Inferior parietal cortex (tissue), 1 donor: Measurements from ENCODE around the gene UQCRH.
A peak's percentile ranks its signal among the peaks of the same experiment; 100 is the strongest.

Source experiments
- DNase-seq: peaks from one replicate; pipeline ENCODE4 v3.0.0-alpha.2; 2016; ENCODE audit errors: extremely low spot score

The UQCRH gene

GRCh38 chr1:46303038-46303871, at the start of gene UQCRH, which contains the start of gene LRRC41:
UQCRH (plus strand) TSS chr1:46303698; CDS start chr1:46303767, 69 bp downstream.
LRRC41 (minus strand) TSS chr1:46303616; CDS start chr1:46303322, 294 bp downstream.
- peak; percentile 98 for DNase-seq

- no peak for DNase-seq
These were observed 48.8 kb upstream of the UQCRH start for GRCh38 chr1:46254668-46255067.

- DNase-seq: no peak
These were observed 47.0 kb upstream of the UQCRH start for GRCh38 chr1:46256523-46256922.

DNA sequence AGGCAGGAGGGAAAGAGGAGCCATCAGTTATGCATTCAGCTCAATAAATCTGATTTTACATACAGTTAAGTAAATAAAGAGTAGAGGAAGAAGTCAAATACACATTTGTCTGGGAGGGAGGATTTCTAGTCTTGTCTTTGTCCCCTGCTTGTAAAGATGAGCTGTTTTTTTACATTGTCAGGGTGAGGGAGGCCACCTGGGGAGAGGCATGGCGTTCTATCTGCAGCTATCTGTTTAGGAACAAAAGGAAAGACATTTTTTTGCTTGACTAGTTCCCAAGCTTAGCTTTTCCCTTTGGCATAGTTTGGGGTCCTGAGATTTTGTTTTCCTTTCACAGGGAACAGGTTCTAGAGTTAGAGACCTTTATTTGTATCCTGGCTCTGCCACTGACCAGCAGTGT, 41.0 kb upstream of the UQCRH start:
- no peak for DNase-seq

DNA sequence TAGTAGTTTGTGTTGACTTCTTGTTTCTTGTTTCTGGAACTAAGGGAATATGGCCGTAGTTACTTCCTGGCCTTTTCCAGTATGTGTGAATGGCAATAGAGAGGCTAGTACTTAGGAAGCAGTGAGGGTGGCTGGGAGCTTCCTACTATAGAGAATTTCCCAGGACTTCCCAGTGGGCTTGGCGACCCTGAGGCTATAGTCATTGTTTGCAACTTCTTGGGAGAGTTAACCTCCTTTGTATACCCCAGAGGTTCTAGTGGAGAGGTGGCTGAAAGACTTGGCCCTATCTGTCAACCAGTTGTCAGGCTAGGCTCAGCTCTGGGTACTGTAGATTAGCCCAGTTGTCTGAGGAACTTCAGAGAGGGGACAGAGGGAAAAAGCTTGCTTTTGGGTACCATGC, 40.4 kb upstream of the UQCRH start:
- DNase-seq: no peak

GRCh38 chr1:46268578-46268977, 34.9 kb upstream of the UQCRH start:
- no peak for DNase-seq

DNA sequence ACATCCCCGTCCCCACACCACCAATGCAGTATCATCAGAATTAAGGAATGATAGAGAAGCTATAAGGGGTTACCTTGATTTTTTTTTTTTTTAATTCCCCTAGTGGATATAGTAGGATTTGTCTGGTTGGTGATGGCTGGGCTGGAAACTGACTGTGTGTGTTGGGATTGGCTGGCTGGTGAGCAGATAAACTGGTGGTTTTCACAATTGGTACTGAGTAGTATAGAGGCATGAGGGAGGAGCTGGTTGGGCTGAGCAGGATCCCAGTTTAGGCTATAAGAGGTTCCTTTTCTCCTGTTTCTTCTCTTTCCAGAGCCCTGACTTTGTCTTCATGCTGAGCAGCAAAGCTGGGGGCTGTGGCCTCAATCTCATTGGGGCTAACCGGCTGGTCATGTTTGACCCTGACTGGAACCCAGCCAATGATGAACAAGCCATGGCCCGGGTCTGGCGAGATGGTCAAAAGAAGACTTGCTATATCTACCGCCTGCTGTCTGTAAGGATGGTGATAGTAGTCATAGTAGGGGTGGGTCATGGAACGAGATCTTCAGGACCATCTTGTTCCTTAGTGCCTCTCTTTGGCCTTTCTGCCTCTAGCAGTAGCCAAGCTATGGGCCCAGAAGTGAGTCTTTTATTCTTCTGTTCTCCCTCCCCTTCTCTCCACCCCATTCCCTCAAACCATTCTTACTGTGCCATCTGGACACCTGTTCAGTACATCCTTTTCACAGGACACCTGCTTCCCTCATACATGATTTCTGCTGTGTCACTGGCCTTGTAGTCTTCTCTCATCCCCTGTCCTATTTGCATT, 29.1 kb upstream of the UQCRH start:
- DNase-seq: no peak

- no peak for DNase-seq
These were observed 28.5 kb upstream of the UQCRH start for GRCh38 chr1:46275030-46275337.

- no peak for DNase-seq
These were observed 25.7 kb upstream of the UQCRH start for GRCh38 chr1:46277658-46278373.

- DNase-seq: no peak
These were observed 24.7 kb upstream of the UQCRH start for GRCh38 chr1:46278807-46279206.

- no peak for DNase-seq
These were observed 23.4 kb upstream of the UQCRH start for GRCh38 chr1:46280092-46280491.

DNA sequence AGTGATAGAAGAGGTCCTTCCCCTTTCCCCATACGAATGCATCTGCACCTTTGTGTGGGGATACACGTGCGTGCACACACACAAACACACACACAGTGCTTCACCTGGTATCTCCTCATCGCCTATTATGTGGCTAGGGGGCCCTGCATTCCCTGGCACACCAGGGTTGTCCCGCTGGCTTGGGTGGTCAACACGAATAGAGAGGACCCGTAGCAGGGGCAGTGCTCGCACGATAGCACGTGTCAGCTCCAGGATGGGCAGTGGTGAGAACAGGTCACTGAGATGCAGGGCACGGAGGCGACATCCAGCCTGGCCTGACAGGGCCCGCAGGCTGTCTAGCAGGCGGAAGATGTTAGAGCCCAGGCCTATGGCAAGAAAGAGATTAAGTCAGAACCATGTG, 22.5 kb upstream of the UQCRH start:
- no peak for DNase-seq

GRCh38 chr1:46284058-46284457, 19.4 kb upstream of the UQCRH start:
- no peak for DNase-seq

DNA sequence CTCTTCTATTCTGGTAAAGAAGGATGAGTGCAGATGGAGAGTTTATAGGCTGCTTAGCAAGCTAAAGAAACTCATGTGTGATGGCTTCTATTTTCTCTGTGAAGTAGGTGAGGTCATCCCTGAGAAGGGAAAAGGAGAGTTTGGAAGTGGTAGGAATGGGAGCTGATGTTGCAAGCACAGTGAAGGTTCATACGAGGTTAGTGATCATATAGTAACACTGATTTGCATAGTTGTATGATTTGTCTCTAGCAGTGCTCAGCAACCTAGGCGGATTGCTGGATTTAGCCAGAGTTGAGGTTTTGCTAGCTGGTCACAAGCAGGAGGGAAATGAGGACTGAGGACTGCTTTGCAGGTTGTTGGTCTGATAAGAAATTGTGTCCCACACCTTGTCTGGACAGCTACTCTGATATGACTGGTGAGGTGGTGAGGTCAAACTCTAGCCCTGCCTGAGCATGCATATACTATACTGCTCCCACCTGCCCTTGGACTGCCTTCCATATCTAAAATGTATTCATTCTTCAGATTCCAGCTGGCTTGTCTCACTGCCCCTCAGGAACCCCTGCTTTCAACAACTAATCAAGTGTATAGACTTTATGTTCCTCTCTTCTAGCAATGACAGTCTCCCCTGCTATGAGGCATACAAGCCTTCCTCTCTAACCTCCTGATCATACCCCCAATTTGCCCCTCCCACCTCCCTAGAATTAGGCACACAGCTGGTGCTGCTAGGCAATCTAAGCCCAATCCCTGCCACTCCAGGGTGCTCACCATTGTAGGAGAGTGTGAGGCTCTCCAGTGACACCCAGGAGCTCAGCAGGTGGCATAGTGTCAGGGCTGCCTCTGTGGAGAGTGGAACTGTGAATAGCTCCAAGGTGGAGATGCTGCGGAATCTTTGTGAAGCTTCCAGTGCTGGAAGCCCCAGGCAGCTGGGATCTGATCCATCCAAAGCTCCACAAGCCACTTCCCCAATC, 18.6 kb upstream of the UQCRH start:
- no peak for DNase-seq

- no peak for DNase-seq
These were observed 17.6 kb upstream of the UQCRH start for GRCh38 chr1:46285730-46286477.

DNA sequence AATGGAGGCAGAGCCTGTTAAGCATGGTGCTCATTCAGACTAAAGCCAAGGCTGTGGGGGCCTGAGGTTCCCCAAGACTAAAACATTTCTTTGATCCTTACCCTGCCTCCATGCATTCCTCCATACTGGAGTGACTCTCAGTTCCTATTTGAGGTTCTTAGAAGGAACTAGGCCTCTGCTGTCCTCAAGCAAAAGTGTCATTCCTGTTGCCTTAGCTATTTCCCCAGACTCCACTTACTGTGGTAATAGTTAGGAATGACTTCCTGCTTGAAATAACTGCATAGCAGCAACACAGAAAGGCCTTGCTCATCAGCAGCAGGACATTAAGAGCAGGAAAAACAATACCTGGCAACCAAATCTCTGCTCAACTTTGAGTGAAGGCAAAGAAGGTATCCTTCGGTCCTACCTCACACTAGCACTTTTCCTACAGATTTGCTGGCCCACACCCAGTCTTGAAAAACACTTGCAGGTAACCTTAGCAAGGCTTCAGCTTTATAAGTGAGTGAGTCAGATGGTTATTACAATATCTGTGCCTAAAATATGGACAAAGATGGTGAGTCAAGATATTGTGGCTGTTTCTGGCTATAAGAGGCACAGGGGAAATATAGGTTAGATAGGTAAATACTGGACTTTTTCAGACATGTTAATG, 14.9 kb upstream of the UQCRH start:
- DNase-seq: no peak

GRCh38 chr1:46289134-46289494, 14.4 kb upstream of the UQCRH start:
- DNase-seq: no peak

GRCh38 chr1:46289976-46290375, 13.5 kb upstream of the UQCRH start:
- no peak for DNase-seq

DNA sequence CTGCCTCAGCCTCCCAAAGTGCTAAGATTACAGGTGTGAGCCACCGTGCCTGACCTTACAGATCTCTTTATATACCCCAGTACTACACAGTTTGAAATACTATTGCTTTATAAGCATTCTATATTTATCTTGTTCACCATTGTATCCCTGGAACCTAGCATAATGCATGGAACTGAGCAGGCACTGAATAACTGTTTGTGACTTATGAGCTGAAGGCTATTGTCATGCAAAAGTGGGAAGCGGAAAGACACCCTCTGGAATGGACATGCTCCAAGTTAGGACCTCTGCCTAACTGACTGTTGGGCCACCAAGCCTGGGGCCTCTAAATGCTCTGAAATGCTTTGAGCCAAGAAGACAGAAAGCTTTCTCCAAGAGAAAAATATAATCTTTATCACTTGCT, 8.2 kb upstream of the UQCRH start:
- no peak for DNase-seq

DNA sequence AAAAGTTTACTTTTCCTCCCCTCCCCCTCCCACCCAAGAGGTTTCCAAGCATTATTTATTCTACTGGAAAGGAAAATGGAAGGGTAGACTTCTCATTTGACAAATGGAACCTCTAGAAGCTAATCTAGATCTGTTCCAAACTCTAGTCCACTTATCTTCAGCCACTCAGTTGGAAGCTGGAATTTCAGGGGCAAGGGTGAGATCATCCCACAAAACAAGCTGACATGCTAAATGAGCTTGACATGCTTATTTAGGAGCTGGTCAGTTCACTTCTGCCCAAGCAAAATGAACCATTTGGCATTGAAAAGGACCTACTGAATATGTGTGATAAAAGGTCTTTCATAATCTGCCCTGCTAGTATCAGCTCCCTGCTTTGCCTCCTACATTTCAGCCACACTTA, 5.1 kb upstream of the UQCRH start:
- no peak for DNase-seq
